ENCODE data around the gene WIPF1. TPM values are rescaled to one million over a fixed set of nuclear protein-coding genes. Genes with fewer than 3 reads are reported as not detected.
A peak's percentile ranks its signal among the peaks of the same experiment; 100 is the strongest.

Gene WIPF1
- total RNA-seq, 1 experiment from 2014 or later: 6.0 TPM

- Mint-ChIP-seq H3K36me3 (ENCODE audit: insufficient read depth, unreplicated experiment) (peaks cover 4% of the 10 kb centered on the region), H3K9me3 (ENCODE audit: unreplicated experiment) (no peaks in the 10 kb centered on the region), H3K4me1 (ENCODE audit: insufficient read depth, unreplicated experiment) (no peaks in the 10 kb centered on the region), H3K27ac (ENCODE audit: low read depth, unreplicated experiment) (no peak overlapping the region), H3K27me3 (ENCODE audit: insufficient read depth, unreplicated experiment) (no peaks in the 10 kb centered on the region), H3K4me3 (ENCODE audit: unreplicated experiment) (no peak overlapping the region)
- CTCF ChIA-PET: no interaction called here
- BruUV-seq (replicated peaks): no TSS peak
- no peak for TF ChIP-seq CTCF (IDR thresholded peaks at IDR 0.05; ENCODE audit: unreplicated experiment)
- intact Hi-C loops (cut with micrococcal nuclease): no loop called here
- peak; percentile 17 for DNase-seq (ENCODE audit: unreplicated experiment)
- POLR2A ChIA-PET: no interaction called here
Measured at GRCh38 chr2:174631009-174631981, 33.7 kb upstream of the WIPF1 start.

GRCh38 chr2:174630107-174630506 lies 32.5 kb upstream of the WIPF1 start:
- DNase-seq (ENCODE audit: unreplicated experiment): no peak
- Mint-ChIP-seq H3K4me1 (ENCODE audit: insufficient read depth, unreplicated experiment) (no peaks in the 10 kb centered on the region), H3K27me3 (ENCODE audit: insufficient read depth, unreplicated experiment) (no peaks in the 10 kb centered on the region), H3K4me3 (ENCODE audit: unreplicated experiment) (no peak overlapping the region), H3K36me3 (ENCODE audit: insufficient read depth, unreplicated experiment) (peaks cover 4% of the 10 kb centered on the region), H3K9me3 (ENCODE audit: unreplicated experiment) (no peaks in the 10 kb centered on the region), H3K27ac (ENCODE audit: low read depth, unreplicated experiment) (no peak overlapping the region)
- ChIA-PET POLR2A (no interaction called here), CTCF (no interaction called here)
- intact Hi-C loops (cut with micrococcal nuclease): no loop called here
- no peak for TF ChIP-seq CTCF (IDR thresholded peaks at IDR 0.05; ENCODE audit: unreplicated experiment)
- BruUV-seq (replicated peaks): no TSS peak

GRCh38 chr2:174629506-174629905 lies 31.9 kb upstream of the WIPF1 start:
- no peaks in the 10 kb centered on the region for H3K9me3 Mint-ChIP-seq (ENCODE audit: unreplicated experiment)
- no peak for DNase-seq (ENCODE audit: unreplicated experiment)
- ChIA-PET POLR2A (no interaction called here), CTCF (no interaction called here)
- H3K4me3 Mint-ChIP-seq (ENCODE audit: unreplicated experiment): no peak overlapping the region
- no peak for TF ChIP-seq CTCF (IDR thresholded peaks at IDR 0.05; ENCODE audit: unreplicated experiment)
- intact Hi-C loops (cut with micrococcal nuclease): no loop called here
- H3K27me3 Mint-ChIP-seq (ENCODE audit: insufficient read depth, unreplicated experiment): no peaks in the 10 kb centered on the region
- H3K27ac Mint-ChIP-seq (ENCODE audit: low read depth, unreplicated experiment): no peak overlapping the region
- no peaks in the 10 kb centered on the region for H3K4me1 Mint-ChIP-seq (ENCODE audit: insufficient read depth, unreplicated experiment)
- no TSS peak for BruUV-seq (replicated peaks)
- peaks cover 4% of the 10 kb centered on the region for H3K36me3 Mint-ChIP-seq (ENCODE audit: insufficient read depth, unreplicated experiment)

- Mint-ChIP-seq H3K4me3 (ENCODE audit: unreplicated experiment) (no peak overlapping the region), H3K4me1 (ENCODE audit: insufficient read depth, unreplicated experiment) (no peaks in the 10 kb centered on the region), H3K27me3 (ENCODE audit: insufficient read depth, unreplicated experiment) (no peaks in the 10 kb centered on the region), H3K36me3 (ENCODE audit: insufficient read depth, unreplicated experiment) (peaks cover 4% of the 10 kb centered on the region), H3K27ac (ENCODE audit: low read depth, unreplicated experiment) (no peak overlapping the region), H3K9me3 (ENCODE audit: unreplicated experiment) (no peaks in the 10 kb centered on the region)
- no TSS peak for BruUV-seq (replicated peaks)
- intact Hi-C loops (cut with micrococcal nuclease): no loop called here
- no peak for TF ChIP-seq CTCF (IDR thresholded peaks at IDR 0.05; ENCODE audit: unreplicated experiment)
- ChIA-PET POLR2A (no interaction called here), CTCF (interaction anchor here (1.0 kb wide), 1 partner anchor 12 kb away, joined by 3 read pairs; no protein-coding TSS in a partner anchor)
- no peak for DNase-seq (ENCODE audit: unreplicated experiment)
Measured at GRCh38 chr2:174628528-174629169, 31.0 kb upstream of the WIPF1 start.
